Measurements from ENCODE around the gene ZC3H10.

ZC3H10 gene

DNA sequence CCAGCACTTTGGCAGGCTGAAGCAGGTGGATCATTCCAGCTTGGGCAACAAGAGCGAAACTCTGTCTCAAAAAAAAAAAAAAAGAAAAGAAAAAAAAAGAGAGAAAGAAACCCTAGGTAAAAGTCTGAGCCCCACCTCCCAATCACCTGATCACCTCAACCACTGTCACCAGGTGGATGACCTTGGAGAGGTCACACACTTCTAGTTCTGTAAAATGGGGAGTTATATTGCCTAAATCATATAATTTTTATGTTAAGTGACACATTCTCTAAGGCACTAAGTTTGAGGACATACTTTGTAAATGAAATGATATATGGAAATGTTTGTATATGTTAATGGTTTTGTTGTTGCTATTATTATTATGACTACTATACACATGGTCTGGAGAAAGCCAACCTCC, 39.6 kb upstream of the ZC3H10 start:
- H3K4me3 ChIP-seq (ENCODE audit: insufficient read depth, low read length, poor library complexity, severe bottlenecking) = no peak overlapping the region
- no peak for TF ChIP-seq EZH2phosphoT487 (conservative IDR thresholded peaks at IDR 0.05; ENCODE audit: low read length)
- TF ChIP-seq, protein P1, sequence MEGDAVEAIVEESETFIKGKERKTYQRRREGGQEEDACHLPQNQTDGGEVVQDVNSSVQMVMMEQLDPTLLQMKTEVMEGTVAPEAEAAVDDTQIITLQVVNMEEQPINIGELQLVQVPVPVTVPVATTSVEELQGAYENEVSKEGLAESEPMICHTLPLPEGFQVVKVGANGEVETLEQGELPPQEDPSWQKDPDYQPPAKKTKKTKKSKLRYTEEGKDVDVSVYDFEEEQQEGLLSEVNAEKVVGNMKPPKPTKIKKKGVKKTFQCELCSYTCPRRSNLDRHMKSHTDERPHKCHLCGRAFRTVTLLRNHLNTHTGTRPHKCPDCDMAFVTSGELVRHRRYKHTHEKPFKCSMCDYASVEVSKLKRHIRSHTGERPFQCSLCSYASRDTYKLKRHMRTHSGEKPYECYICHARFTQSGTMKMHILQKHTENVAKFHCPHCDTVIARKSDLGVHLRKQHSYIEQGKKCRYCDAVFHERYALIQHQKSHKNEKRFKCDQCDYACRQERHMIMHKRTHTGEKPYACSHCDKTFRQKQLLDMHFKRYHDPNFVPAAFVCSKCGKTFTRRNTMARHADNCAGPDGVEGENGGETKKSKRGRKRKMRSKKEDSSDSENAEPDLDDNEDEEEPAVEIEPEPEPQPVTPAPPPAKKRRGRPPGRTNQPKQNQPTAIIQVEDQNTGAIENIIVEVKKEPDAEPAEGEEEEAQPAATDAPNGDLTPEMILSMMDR (IDR thresholded peaks at IDR 0.05; ENCODE audit: insufficient read depth, low read length, poor library complexity, severe bottlenecking) = no peak
- no peak overlapping the region for H3K9ac ChIP-seq (ENCODE audit: low read length)
- H3K27me3 ChIP-seq (ENCODE audit: low read length) = no peaks in the 10 kb centered on the region
- no peaks in the 10 kb centered on the region for H3K79me2 ChIP-seq (ENCODE audit: insufficient read depth, low read length)
- H3K27ac ChIP-seq (ENCODE audit: low read depth, low read length) = no peak overlapping the region
- no peaks in the 10 kb centered on the region for H3F3A ChIP-seq (ENCODE audit: insufficient read depth)
- no peaks in the 10 kb centered on the region for H3K36me3 ChIP-seq (ENCODE audit: low read length)
- no peaks in the 10 kb centered on the region for H3K9me2 ChIP-seq (replicated peaks; ENCODE audit: insufficient read depth, low read length)
- no peaks in the 10 kb centered on the region for H3K9me3 ChIP-seq (ENCODE audit: insufficient read depth, low read length)
- no peak overlapping the region for H2AFZ ChIP-seq (ENCODE audit: low read depth, low read length, severe bottlenecking)
- no peaks in the 10 kb centered on the region for H4K20me1 ChIP-seq (ENCODE audit: low read depth, low read length)
- H3K4me2 ChIP-seq (ENCODE audit: low read depth, low read length, poor library complexity, severe bottlenecking) = no peak overlapping the region

DNA sequence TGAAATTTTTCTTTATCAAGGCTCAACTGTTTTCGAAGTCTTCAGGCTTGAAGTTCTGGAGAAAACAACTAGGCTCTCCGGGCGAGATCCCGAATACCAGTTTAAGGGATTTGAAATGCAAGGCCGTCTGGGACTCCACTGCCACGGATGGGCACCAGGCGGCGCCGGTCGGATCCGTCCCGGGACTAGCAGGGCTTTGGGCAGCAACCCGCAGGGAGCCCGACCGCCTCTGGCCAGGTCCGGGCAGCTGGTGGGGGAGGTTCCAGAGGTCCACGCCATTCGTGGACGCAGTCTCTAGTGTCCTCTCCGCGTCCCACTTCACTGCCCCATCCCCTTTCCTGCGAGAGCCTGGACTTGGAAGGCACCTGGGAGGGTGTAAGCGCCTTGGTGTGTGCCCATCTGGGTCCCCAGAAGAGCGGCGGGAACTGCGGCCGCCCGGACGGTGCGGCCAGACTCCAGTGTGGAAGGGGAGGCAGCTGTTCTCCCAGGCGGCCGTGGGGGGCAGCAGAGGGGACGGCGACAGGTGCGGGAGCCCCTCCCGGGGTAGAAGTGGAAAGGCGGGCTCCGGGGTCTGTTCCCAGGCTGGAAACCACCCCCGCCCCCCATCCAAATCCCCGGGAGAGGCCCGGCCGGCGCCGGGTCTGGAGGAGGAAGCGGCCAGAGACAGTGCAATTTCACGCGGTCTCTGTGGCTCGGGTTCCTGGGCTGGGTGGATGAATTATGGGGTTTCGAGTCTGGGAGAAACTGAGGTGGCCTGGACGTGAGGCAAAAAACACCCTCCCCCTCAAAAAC, 38.9 kb upstream of the ZC3H10 start:
- peak overlapping the region; percentile 62 for H3K4me3 ChIP-seq (ENCODE audit: insufficient read depth, low read length, poor library complexity, severe bottlenecking)

GRCh38 chr12:56079723-56080555, 38.1 kb upstream of the ZC3H10 start, which contains the start of gene ERBB3:
Gene ERBB3, plus strand, starts transcription at chr12:56080165. Its CDS starts 136 bp downstream, at chr12:56080301.
- Histone ChIP-seq H3K27ac (ENCODE audit: low read depth, low read length) (no peak within 1 kb of the TSS), H3K9me2 (replicated peaks; ENCODE audit: insufficient read depth, low read length) (no peaks in the 10 kb centered on the region)
- TF ChIP-seq EZH2phosphoT487 (conservative IDR thresholded peaks at IDR 0.05; ENCODE audit: low read length) = no peak
- TF ChIP-seq, protein P1 (IDR thresholded peaks at IDR 0.05; ENCODE audit: insufficient read depth, low read length, poor library complexity, severe bottlenecking) = no peak

More for the DNA sequence above, 38.9 kb upstream of the ZC3H10 start:
- Histone ChIP-seq H3K27me3 (ENCODE audit: low read length) (no peaks in the 10 kb centered on the region), H3K9me2 (replicated peaks; ENCODE audit: insufficient read depth, low read length) (no peaks in the 10 kb centered on the region), H2AFZ (ENCODE audit: low read depth, low read length, severe bottlenecking) (peak overlapping the region; percentile 95), H4K20me1 (ENCODE audit: low read depth, low read length) (no peaks in the 10 kb centered on the region), H3K27ac (ENCODE audit: low read depth, low read length) (no peak overlapping the region), H3K79me2 (ENCODE audit: insufficient read depth, low read length) (no peaks in the 10 kb centered on the region), H3K36me3 (ENCODE audit: low read length) (no peaks in the 10 kb centered on the region), H3K9me3 (ENCODE audit: insufficient read depth, low read length) (no peaks in the 10 kb centered on the region), H3K9ac (ENCODE audit: low read length) (peak overlapping the region; percentile 59), H3F3A (ENCODE audit: insufficient read depth) (no peaks in the 10 kb centered on the region), H3K4me2 (ENCODE audit: low read depth, low read length, poor library complexity, severe bottlenecking) (peak overlapping the region; percentile 95)
- TF ChIP-seq EZH2phosphoT487 (conservative IDR thresholded peaks at IDR 0.05; ENCODE audit: low read length) = no peak
- TF ChIP-seq, protein P1 (IDR thresholded peaks at IDR 0.05; ENCODE audit: insufficient read depth, low read length, poor library complexity, severe bottlenecking) = peak; percentile 49

More at GRCh38 chr12:56079723-56080555, 38.1 kb upstream of the ZC3H10 start, which contains the start of gene ERBB3:
- Histone ChIP-seq H2AFZ (ENCODE audit: low read depth, low read length, severe bottlenecking) (peak within 1 kb of the TSS; percentile 95), H3F3A (ENCODE audit: insufficient read depth) (no peaks in the 10 kb centered on the region), H3K9me3 (ENCODE audit: insufficient read depth, low read length) (no peaks in the 10 kb centered on the region), H3K27me3 (ENCODE audit: low read length) (no peaks in the 10 kb centered on the region), H4K20me1 (ENCODE audit: low read depth, low read length) (no peaks in the 10 kb centered on the region), H3K9ac (ENCODE audit: low read length) (peak within 1 kb of the TSS; percentile 59), H3K79me2 (ENCODE audit: insufficient read depth, low read length) (no peaks in the 10 kb centered on the region), H3K4me2 (ENCODE audit: low read depth, low read length, poor library complexity, severe bottlenecking) (peak within 1 kb of the TSS; percentile 95), H3K36me3 (ENCODE audit: low read length) (no peaks in the 10 kb centered on the region), H3K4me3 (ENCODE audit: insufficient read depth, low read length, poor library complexity, severe bottlenecking) (peak within 1 kb of the TSS; percentile 62)
